Kidney epithelial cell (primary cell): ENCODE measurements around the gene GNA14. TPM values are rescaled to one million over a fixed set of nuclear protein-coding genes. Genes with fewer than 3 reads are reported as not detected.

Experiments
- DNase-seq: peaks from one replicate; pipeline ENCODE4 v3.0.0-alpha.2; 2010; ENCODE audit warnings: low read depth
- H3K27me3 ChIP-seq: 2 replicates; pipeline ENCODE4 v1.6.0; 2011; ENCODE audit warnings: low read length; ENCODE audit not compliant: control insufficient read depth, insufficient read depth
- H3K36me3 ChIP-seq: 2 replicates; pipeline ENCODE4 v1.5.1; 2011; ENCODE audit warnings: low read length; ENCODE audit not compliant: control insufficient read depth, insufficient read depth
- H3K4me3 ChIP-seq: 2 replicates; pipeline ENCODE4 v1.5.1; 2011; ENCODE audit warnings: low read depth, mild to moderate bottlenecking, control low read depth, low read length
- CTCF ChIP-seq: IDR thresholded peaks from 2 replicates; pipeline ENCODE4 v1.5.1; 2011; ENCODE audit warnings: mild to moderate bottlenecking, moderate library complexity, low read length, control low read depth, inconsistent platforms; ENCODE audit not compliant: insufficient read depth, poor library complexity, severe bottlenecking
- total RNA-seq: library from RNA; depleted of rRNA; stranded (reverse); fragments of >200 nt; gene quantifications from 2 replicates; pipeline ENCODE4 v1.2.3, GENCODE V29; 2015

The GNA14 gene
- total RNA-seq, 1 donor from 2014 or later, result 0.63 TPM

GRCh38 chr9:77455312-77455927 is 192.7 kb downstream of the GNA14 start:
- peak; percentile 26 for TF ChIP-seq CTCF
- H3K4me3 ChIP-seq, result no peak overlapping the region
- no peaks in the 10 kb centered on the region for H3K36me3 ChIP-seq
- no peaks in the 10 kb centered on the region for H3K27me3 ChIP-seq
- DNase-seq, result no peak

- TF ChIP-seq CTCF, result no peak
- H3K36me3 ChIP-seq, result no peaks in the 10 kb centered on the region
- no peak overlapping the region for H3K4me3 ChIP-seq
- no peaks in the 10 kb centered on the region for H3K27me3 ChIP-seq
- DNase-seq, result no peak
Measured at GRCh38 chr9:77454663-77455062, 193.5 kb downstream of the GNA14 start.

- DNase-seq, result no peak
- Histone ChIP-seq H3K27me3 (no peaks in the 10 kb centered on the region), H3K36me3 (no peaks in the 10 kb centered on the region), H3K4me3 (no peak overlapping the region)
- TF ChIP-seq CTCF, result no peak
Measured at GRCh38 chr9:77453825-77454647, 194.1 kb downstream of the GNA14 start.

GRCh38 chr9:77451507-77451906 is 196.6 kb downstream of the GNA14 start:
- H3K36me3 ChIP-seq, result no peaks in the 10 kb centered on the region
- no peaks in the 10 kb centered on the region for H3K27me3 ChIP-seq
- no peak for DNase-seq
- no peak overlapping the region for H3K4me3 ChIP-seq
- TF ChIP-seq CTCF, result no peak

- TF ChIP-seq CTCF, result no peak
- Histone ChIP-seq H3K4me3 (no peak overlapping the region), H3K36me3 (no peaks in the 10 kb centered on the region), H3K27me3 (no peaks in the 10 kb centered on the region)
- no peak for DNase-seq
Measured at GRCh38 chr9:77450085-77450475, 198.0 kb downstream of the GNA14 start.
